ENCODE measurements around the gene EDEM2. TPM values are rescaled to one million over a fixed set of nuclear protein-coding genes. Genes with fewer than 3 reads are reported as not detected.

The EDEM2 gene
- total RNA-seq, 2 donors from 2014 or later = 24.6 to 25.3 TPM

DNA sequence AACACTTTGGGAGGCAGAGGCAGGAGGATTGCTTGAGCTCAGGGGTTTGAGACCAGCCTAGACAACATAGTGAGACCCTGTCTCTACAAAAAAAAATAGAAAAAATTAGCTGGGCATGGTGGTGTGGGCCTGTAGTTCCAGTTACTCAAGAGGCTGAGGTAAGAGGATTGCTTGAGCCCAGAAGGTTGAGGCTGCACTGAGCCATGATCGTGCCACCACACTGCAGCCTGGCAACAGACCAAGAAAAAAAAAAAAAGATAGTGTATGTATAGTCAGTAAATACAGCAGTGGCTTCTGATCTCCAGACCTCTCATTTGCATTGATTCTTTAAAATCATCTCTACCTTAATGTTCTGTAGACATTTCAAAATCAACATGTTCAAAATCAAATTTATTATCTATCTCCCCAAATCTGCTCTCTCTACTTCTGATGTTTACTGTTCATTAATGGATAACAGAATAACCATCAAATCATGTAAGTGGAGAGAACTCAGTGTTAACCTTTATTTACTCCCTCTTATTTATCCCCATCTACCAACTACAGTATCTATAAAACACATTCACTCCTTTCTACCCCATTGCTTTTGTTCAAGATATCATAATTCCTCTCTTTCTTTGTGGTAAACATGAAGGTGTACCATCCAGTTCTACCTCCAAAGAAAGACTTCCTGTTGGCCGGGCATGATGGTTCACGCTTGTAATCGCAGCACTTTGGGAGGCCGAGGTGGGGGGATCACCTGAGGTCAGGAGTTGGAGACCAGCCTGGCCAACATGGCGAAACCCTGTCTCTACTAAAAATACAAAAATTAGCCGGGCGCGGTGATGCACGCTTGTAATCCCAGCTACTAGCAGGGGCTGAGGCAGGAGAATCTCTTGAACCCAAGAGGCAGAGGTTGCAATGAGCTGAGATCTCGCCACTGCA is 32.4 kb upstream of the EDEM2 start:
- H3K9me3 ChIP-seq = no peaks in the 10 kb centered on the region
- DNase-seq (ENCODE audit: low spot score) = no peak
- H3K27ac ChIP-seq = no peak overlapping the region
- ATAC-seq (ENCODE audit: insufficient number of reproducible peaks, low FRiP score, low read depth) = no peak
- H3K4me3 ChIP-seq = no peak overlapping the region
- H3K4me1 ChIP-seq (ENCODE audit: control insufficient read depth in 1 of 2, low read depth in 2 of 2) = no peaks in the 10 kb centered on the region
- no peaks in the 10 kb centered on the region for H3K27me3 ChIP-seq (replicated peaks; ENCODE audit: insufficient read depth)
- H3K36me3 ChIP-seq = no peaks in the 10 kb centered on the region
- no peak for TF ChIP-seq CTCF (IDR thresholded peaks at IDR 0.05)

GRCh38 chr20:35176132-35176531 is 29.0 kb upstream of the EDEM2 start:
- Histone ChIP-seq H3K27me3 (replicated peaks; ENCODE audit: insufficient read depth) (no peaks in the 10 kb centered on the region), H3K4me3 (no peak overlapping the region), H3K36me3 (no peaks in the 10 kb centered on the region), H3K27ac (no peak overlapping the region), H3K4me1 (ENCODE audit: control insufficient read depth in 1 of 2, low read depth in 2 of 2) (peaks cover 0 to 11% of the 10 kb centered on the region in 2 donors), H3K9me3 (no peaks in the 10 kb centered on the region)
- DNase-seq (ENCODE audit: low spot score) (no peak), ATAC-seq (ENCODE audit: insufficient number of reproducible peaks, low FRiP score, low read depth) (no peak)
- TF ChIP-seq CTCF (IDR thresholded peaks at IDR 0.05) = no peak

DNA sequence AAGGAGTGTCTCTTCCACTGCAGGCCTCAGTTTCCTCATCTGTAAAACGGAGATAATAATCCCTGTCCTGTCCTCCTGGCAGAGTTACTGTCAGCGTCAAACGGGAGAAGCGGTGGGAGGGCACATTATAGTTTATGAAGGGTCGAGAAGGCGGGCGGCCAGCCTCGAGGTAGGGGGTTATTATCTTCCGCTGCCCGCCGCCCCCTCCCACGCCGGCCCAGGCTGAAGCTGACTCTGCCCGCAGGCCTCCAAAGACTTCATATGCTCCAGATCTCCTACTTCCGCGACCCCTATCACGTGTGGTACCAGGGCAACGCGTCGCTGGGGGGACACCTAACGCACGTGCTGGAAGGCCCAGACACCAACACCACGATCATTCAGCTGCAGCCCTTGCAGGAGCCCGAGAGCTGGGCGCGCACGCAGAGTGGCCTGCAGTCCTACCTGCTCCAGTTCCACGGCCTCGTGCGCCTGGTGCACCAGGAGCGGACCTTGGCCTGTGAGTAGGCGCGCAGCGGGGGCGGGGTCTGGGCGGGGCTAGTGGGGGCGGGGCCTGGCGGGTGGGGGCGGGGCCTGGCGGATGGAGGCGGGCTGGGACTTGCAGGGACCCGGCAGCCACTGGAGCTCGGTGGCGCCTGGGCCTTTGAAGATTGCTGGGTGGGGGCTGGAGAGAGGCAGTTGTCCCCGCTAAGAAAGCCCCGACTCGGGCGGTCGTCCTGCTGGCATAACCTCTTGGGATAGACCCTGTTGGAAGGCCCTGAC is 27.5 kb upstream of the EDEM2 start:
- H3K4me3 ChIP-seq = no peak overlapping the region
- H3K36me3 ChIP-seq = no peaks in the 10 kb centered on the region
- H3K27ac ChIP-seq = no peak overlapping the region
- H3K4me1 ChIP-seq (ENCODE audit: control insufficient read depth in 1 of 2, low read depth in 2 of 2) = peaks cover 0 to 11% of the 10 kb centered on the region in 2 donors
- no peaks in the 10 kb centered on the region for H3K9me3 ChIP-seq
- H3K27me3 ChIP-seq (replicated peaks; ENCODE audit: insufficient read depth) = no peaks in the 10 kb centered on the region
- ATAC-seq (ENCODE audit: insufficient number of reproducible peaks, low FRiP score, low read depth) (no peak), DNase-seq (ENCODE audit: low spot score) (no peak)
- TF ChIP-seq CTCF (IDR thresholded peaks at IDR 0.05) = no peak

DNA sequence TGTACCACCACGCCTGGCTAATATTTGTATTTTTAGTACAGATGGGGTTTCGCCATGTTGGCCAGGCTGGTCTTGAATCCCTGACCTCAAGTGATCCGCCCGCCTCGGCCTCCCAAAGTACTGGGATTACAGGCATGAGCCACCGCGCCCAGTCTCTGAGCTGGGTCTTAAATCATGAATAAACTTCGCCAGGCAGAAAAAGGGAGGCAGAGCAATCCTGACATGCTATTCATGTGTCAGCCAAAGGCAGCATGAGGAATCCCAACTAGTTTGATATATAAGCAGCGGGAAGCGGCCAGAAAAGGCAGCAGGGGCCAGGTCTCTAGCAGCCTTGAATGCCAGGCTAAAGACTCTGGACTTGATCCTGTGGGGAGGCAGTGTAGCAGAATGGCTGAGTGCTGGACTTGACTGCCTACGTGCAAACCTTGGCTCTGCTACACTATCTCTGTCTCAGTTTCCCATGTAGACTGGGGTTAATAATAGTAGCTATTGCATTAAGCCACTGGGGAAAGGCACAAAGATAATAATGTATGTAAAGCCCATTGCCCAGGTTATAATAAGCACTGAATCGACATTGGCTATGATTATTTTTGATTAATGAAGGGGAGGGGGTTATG is 26.5 kb upstream of the EDEM2 start:
- TF ChIP-seq CTCF (IDR thresholded peaks at IDR 0.05) = no peak
- DNase-seq (ENCODE audit: low spot score) = no peak
- H3K9me3 ChIP-seq = no peaks in the 10 kb centered on the region
- ATAC-seq (ENCODE audit: insufficient number of reproducible peaks, low FRiP score, low read depth) = no peak
- H3K4me3 ChIP-seq = no peak overlapping the region
- no peak overlapping the region for H3K27ac ChIP-seq
- H3K27me3 ChIP-seq (replicated peaks; ENCODE audit: insufficient read depth) = no peaks in the 10 kb centered on the region
- H3K4me1 ChIP-seq (ENCODE audit: control insufficient read depth in 1 of 2, low read depth in 2 of 2) = peaks cover 0 to 11% of the 10 kb centered on the region in 2 donors
- H3K36me3 ChIP-seq = no peaks in the 10 kb centered on the region

DNA sequence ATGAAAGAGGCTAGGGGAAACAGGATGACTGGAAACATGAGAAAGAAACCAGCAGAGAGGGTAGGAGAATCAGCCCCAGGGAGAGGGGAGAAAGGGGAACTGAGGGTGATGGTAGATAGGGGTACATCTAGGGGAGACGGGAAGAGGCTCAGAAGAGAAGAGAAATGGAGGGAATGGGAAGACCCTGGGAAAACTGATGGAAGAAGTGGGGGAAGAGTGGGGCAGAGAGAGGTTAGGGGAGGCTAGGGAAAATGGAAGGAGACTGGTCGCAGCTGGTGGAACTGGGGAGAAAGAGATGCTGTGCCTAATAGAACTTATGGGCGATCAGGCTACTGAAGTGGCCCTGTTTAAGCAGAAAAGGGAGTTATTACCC is 25.3 kb upstream of the EDEM2 start:
- DNase-seq (ENCODE audit: low spot score) = no peak
- Histone ChIP-seq H3K4me1 (ENCODE audit: control insufficient read depth in 1 of 2, low read depth in 2 of 2) (peaks cover 0 to 11% of the 10 kb centered on the region in 2 donors), H3K27me3 (replicated peaks; ENCODE audit: insufficient read depth) (no peaks in the 10 kb centered on the region), H3K27ac (peak overlapping the region; percentile 62 to 81), H3K36me3 (no peaks in the 10 kb centered on the region), H3K9me3 (no peaks in the 10 kb centered on the region), H3K4me3 (peak overlapping the region; percentile 69)
- ATAC-seq (ENCODE audit: insufficient number of reproducible peaks, low FRiP score, low read depth) = no peak
- TF ChIP-seq CTCF (IDR thresholded peaks at IDR 0.05) = no peak

All from thoracic aorta (tissue), 2 donors.